ENCODE results near the gene FAM241B. TPM values are rescaled to one million over a fixed set of nuclear protein-coding genes. Genes with fewer than 3 reads are reported as not detected.

The FAM241B gene
- total RNA-seq, 1 donor: not detected

DNA sequence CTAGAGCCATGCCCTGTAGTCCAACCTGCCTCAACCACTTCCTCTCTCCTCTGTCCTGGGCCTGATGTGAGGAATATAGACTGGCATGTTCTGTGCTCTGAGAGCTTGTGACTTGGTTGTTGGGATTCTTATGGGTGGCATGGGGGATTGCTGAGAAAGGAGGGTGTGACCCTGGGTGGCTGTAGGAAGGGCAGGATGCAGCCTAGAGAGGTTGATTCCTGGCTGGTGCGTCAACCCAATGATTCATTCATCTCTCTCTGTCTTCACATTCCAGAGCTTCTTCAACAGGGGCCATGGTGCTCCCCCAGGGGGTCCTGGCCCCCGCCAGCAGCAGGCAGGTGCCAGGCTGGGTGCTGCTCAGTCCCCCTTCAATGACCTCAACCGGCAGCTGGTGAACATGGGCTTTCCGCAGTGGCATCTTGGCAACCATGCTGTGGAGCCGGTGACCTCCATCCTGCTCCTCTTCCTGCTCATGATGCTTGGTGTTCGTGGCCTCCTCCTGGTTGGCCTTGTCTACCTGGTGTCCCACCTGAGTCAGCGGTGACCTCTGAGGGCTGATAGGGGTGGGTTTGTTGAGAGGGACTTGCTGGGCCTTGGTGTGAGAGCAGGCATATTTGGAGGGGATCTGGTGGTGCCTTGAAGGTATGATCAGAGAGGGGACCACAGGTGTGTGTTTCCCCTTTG is 2.6 kb downstream of the FAM241B start:
- no peak for TF ChIP-seq CTCF (IDR thresholded peaks at IDR 0.05; ENCODE audit: insufficient read depth, low read depth, low read length)
- no peak for DNase-seq (ENCODE audit: low read depth)
- no peak overlapping the region for H3K4me3 ChIP-seq (ENCODE audit: low read depth, low read length)

- H3K4me3 ChIP-seq (ENCODE audit: low read depth, low read length): no peak overlapping the region
- DNase-seq (ENCODE audit: low read depth): no peak
- TF ChIP-seq CTCF (IDR thresholded peaks at IDR 0.05; ENCODE audit: insufficient read depth, low read depth, low read length): no peak
These were observed 3.9 kb downstream of the FAM241B start for GRCh38 chr10:69633673-69634635.

DNA sequence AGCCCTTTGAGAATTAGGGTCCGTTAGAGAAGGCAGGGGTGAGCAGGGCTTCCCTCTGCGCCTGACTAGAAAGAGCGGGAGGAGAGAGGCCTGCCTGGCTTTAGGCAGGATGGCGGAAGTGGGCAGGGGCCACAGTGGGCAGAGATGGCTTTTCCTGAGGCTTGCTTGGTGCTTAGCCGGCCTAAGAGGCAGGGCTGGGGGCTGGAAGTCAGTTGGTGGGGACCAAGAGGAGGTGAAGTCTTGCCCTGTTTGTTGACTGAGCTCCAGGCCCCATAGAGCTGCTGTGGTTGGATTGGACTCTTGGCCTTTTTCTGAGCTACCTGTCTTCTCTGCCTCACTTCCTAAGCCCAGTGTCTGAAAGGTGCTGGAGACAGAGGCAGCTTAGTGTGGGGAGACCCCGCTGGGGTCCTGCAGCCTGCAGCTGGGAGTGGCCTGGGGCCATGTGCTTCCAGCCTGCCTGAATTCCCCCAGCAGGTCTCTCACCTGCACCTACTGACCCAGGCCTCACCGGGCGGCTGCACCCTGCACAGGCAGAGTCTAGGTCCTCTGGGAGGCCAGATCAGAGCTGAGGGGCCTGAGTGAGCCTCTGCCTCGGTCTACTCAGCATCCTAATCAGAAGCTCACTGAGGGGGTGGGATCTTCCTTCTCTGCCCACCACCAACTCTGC is 4.8 kb downstream of the FAM241B start:
- no peak for DNase-seq (ENCODE audit: low read depth)
- H3K4me3 ChIP-seq (ENCODE audit: low read depth, low read length): no peak overlapping the region
- TF ChIP-seq CTCF (IDR thresholded peaks at IDR 0.05; ENCODE audit: insufficient read depth, low read depth, low read length): no peak

DNA sequence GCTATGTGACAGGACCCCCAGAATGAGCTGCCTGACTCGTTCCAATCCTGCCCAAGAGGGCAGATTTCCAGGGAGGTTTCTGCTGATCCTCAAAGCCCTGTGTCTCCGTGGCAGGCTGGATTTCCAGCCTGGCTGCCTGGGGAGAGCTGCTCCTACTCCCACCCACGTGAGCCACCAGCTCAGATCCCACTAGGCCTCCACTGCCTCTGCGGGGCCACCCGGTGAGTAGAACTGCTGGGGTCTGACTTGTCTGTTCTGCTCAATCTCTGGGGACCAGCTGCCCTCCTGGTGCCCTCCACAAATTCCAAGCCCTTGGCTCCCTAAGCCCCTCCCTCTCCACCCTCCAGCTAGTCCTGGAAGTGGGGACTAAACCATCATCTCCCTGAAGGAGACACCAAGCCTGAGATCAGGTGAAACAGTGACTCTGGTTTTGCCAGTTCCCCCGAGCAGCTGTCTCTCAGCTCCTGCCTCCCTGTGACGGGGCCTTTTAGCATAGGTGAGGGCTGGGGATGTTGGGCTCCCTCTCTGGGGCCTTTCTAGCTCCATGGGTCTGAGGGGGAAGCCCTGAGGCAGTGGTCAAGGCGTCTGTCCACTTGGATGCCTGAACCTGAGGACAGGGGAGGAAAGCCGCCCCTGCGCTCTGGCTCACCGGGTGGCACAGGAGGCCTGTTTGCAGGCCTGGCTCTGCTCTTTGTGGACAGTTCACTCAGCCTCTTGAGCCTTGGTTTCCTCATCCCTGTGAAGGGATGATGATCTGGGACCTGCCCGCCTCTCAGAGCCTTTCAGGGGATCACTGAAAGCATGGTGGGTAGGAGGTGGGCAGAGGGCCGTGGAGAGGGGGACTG is 5.6 kb downstream of the FAM241B start:
- no peak overlapping the region for H3K4me3 ChIP-seq (ENCODE audit: low read depth, low read length)
- DNase-seq (ENCODE audit: low read depth): no peak
- TF ChIP-seq CTCF (IDR thresholded peaks at IDR 0.05; ENCODE audit: insufficient read depth, low read depth, low read length): no peak

DNA sequence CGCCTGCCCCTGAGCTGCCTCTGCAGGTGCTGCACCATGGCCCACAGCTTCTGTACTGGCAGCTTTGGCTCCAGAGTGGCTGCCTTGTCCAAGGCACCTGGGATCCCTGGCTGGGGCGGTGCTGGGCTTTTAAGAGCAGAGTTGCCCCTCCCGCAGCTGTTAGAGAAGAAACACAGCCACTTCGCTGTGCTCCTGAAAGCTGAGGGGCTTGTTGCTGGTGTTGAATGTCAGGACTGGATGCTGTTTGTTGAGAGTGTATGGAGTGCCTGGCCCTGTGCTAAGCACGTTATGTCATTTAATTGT is 6.2 kb downstream of the FAM241B start:
- no peak for DNase-seq (ENCODE audit: low read depth)
- H3K4me3 ChIP-seq (ENCODE audit: low read depth, low read length): no peak overlapping the region
- no peak for TF ChIP-seq CTCF (IDR thresholded peaks at IDR 0.05; ENCODE audit: insufficient read depth, low read depth, low read length)
